Activated CD4-positive, alpha-beta T cell treated with anti-CD3 and anti-CD28 coated beads for 36 hours (primary cell): ENCODE measurements around the gene RANGRF. TPM values are rescaled to one million over a fixed set of nuclear protein-coding genes. Genes with fewer than 3 reads are reported as not detected.

Experiments
- ATAC-seq: fragments of 200-7000 bp; cut with Tn5 transposase; one replicate; pipeline ENCODE4 v1.10.0; 2021; ENCODE audit warnings: mild to moderate bottlenecking, moderate library complexity
- CTCF ChIA-PET: fragments of 350-600 bp; sonication (Branson Sonifier 250); formaldehyde crosslinking; loops from one replicate; lab custom pipeline; 2021; ENCODE audit warnings: antibody characterized with exemption; lab: Charles Lee
- POLR2A ChIA-PET: fragments of 350-600 bp; sonication (Branson Sonifier 250); formaldehyde crosslinking; loops from one replicate; lab custom pipeline; 2021; ENCODE audit warnings: antibody characterized with exemption, inconsistent platforms; lab: Charles Lee
- DNase-seq: peaks from one replicate; pipeline ENCODE4 v3.0.0-alpha.2; 2020
- H3K27ac Mint-ChIP-seq: one replicate; pipeline ENCODE4 v1.8.0; 2021; ENCODE audit warnings: mixed read lengths
- H3K27me3 Mint-ChIP-seq: one replicate; pipeline ENCODE4 v1.8.0; 2021; ENCODE audit warnings: mixed read lengths
- H3K36me3 Mint-ChIP-seq: one replicate; pipeline ENCODE4 v1.8.0; 2021; ENCODE audit warnings: low read depth, mixed read lengths
- H3K4me1 Mint-ChIP-seq: one replicate; pipeline ENCODE4 v1.8.0; 2021; ENCODE audit warnings: mixed read lengths
- H3K4me3 Mint-ChIP-seq: one replicate; pipeline ENCODE4 v1.8.0; 2021; ENCODE audit warnings: mild to moderate bottlenecking, moderate library complexity, mixed read lengths
- H3K9me3 Mint-ChIP-seq: one replicate; pipeline ENCODE4 v1.8.0; 2021; ENCODE audit warnings: low read depth, mixed read lengths
- intact Hi-C, 2 experiments: fragments of 100-400 bp; cut with DNase I in 1 of 2; cut with micrococcal nuclease in 1 of 2; formaldehyde crosslinking; loops; one replicate each; pipeline versions ENCODE4 v1.14.2 to v1.15.1; 2022 to 2024; cut with DNase I, micrococcal nuclease
- total RNA-seq, 2 experiments: library from RNA; stranded (reverse); gene quantifications; one replicate each; pipeline ENCODE4 v1.2.3, GENCODE V29; 2021

The RANGRF gene
- total RNA-seq, 2 experiments from 2014 or later = 37.9 to 40.1 TPM

DNA sequence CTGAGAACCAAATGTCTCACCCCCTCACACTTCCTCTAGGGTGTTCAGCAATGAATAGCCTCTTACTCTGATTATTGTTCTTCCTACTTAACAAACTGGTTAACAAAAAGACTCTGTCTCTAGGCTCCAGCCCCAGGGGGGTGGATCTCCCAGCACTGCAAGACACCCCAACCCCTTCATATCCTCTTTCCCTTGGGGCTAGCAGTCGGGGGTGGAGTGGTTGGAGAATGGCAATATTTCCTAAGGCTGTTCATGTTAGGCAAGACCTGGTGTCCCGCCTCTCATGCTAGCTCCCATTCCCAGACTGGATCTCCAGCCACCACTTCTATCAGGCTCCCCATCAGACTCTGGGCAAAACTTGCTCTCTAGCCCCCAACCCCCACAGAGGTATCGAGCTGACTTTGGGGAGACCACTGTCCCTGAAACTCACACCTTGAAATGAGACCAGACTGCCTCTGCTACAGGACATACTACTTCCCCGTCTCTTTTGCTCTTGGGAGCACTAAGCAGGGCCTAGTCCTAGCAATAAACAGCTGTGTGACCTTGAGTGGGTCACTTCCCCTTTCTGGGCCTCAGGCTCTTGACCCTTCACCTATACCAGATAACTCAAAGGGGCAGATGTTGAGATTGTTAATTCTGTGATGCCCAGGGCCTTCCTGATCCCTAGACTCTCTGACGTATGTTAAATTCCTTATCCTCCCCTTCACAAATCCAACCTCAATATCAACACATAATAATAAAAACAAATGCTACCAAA lies 4.3 kb downstream of the RANGRF start:
- no peak for DNase-seq
- CTCF ChIA-PET = interaction anchor here (0.5 to 1.0 kb wide), 3 partner anchors 17 to 232 kb away, joined by 3 to 4 read pairs (median 3); no protein-coding TSS in a partner anchor

DNA sequence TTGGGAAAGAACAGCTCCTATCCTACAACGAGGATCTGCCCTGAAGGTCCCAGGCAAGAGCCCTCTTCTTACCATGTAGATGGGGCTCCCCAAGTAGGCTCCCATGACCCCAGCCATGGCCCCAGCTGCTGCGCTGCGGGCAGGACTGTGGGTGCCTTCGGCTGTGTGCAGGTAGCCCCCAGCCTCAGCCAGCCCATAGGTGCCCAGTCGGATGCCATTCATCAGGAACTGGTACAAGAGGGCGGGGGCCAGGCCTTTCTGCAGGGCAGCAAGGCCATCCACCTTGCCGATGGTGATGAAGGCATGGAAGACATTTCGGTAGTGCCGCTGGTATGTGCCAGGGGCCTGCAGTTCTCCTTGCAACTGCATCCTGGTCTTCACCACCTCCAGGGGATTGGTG lies 5.9 kb downstream of the RANGRF start:
- Mint-ChIP-seq H3K4me1 (peaks cover 22% of the 10 kb centered on the region), H3K4me3 (peak overlapping the region; percentile 76), H3K9me3 (no peaks in the 10 kb centered on the region), H3K27me3 (no peaks in the 10 kb centered on the region), H3K36me3 (peaks cover 8% of the 10 kb centered on the region), H3K27ac (peak overlapping the region; percentile 90)
- DNase-seq = no peak
- ChIA-PET CTCF (interaction anchor here (0.6 to 1.9 kb wide), 6 partner anchors 9 to 215 kb away, joined by 3 to 8 read pairs (median 4); no protein-coding TSS in a partner anchor), POLR2A (no interaction called here)
- ATAC-seq = no peak
- intact Hi-C loops = loop anchor here (2.0 to 10.0 kb wide), 2 partner anchors 80 to 142 kb away; partner anchors contain the start of gene KRABD2 (in 1 of the 2)

More for the DNA sequence above, 4.3 kb downstream of the RANGRF start:
- Mint-ChIP-seq H3K27me3 (no peaks in the 10 kb centered on the region), H3K36me3 (peaks cover 10% of the 10 kb centered on the region), H3K4me3 (no peak overlapping the region), H3K27ac (no peak overlapping the region), H3K4me1 (peaks cover 27% of the 10 kb centered on the region), H3K9me3 (no peaks in the 10 kb centered on the region)
- POLR2A ChIA-PET = interaction anchor here (0.6 kb wide), 1 partner anchor 79 kb away, joined by 3 read pairs; no protein-coding TSS in a partner anchor
- intact Hi-C loops = loop anchor here in 1 of 2 experiments (10.0 kb wide), 1 partner anchor 82 kb away; the partner anchor contains the start of gene KRABD2
- no peak for ATAC-seq

- H3K4me3 Mint-ChIP-seq = peak overlapping the region; percentile 76
- DNase-seq = no peak
- intact Hi-C loops = loop anchor here (1.0 to 10.0 kb wide), 6 partner anchors 46 to 142 kb away; partner anchors contain the start of genes KRABD2 (in 1 of the 2) and PFAS (in 1 of the 2)
- no peak for ATAC-seq
- peak overlapping the region; percentile 90 for H3K27ac Mint-ChIP-seq
- peaks cover 17% of the 10 kb centered on the region for H3K4me1 Mint-ChIP-seq
- peaks cover 6% of the 10 kb centered on the region for H3K36me3 Mint-ChIP-seq
- no peaks in the 10 kb centered on the region for H3K27me3 Mint-ChIP-seq
- ChIA-PET POLR2A (interaction anchor here (0.6 to 1.5 kb wide), 9 partner anchors 10 to 1078 kb away, joined by 3 to 22 read pairs (median 5); partner anchors contain the start of genes CTC1 and PFAS), CTCF (interaction anchor here (0.6 to 2.3 kb wide), 21 partner anchors 8 to 235 kb away, joined by 3 to 12 read pairs (median 4); partner anchors contain the start of gene ALOXE3)
- H3K9me3 Mint-ChIP-seq = no peaks in the 10 kb centered on the region
Measured at GRCh38 chr17:8294814-8295316, 6.4 kb downstream of the RANGRF start.

GRCh38 chr17:8300226-8300625 lies 11.8 kb downstream of the RANGRF start:
- ATAC-seq (no peak), DNase-seq (no peak)
- Mint-ChIP-seq H3K36me3 (no peaks in the 10 kb centered on the region), H3K4me3 (peak overlapping the region; percentile 16), H3K27ac (peak overlapping the region; percentile 6), H3K9me3 (no peaks in the 10 kb centered on the region), H3K27me3 (no peaks in the 10 kb centered on the region), H3K4me1 (peaks cover 8% of the 10 kb centered on the region)
- ChIA-PET POLR2A (no interaction called here), CTCF (interaction anchor here (0.6 to 3.3 kb wide), 27 partner anchors 11 to 685 kb away, joined by 3 to 15 read pairs (median 4); partner anchors contain the start of genes ALOX12B, ALOXE3, AURKB and RANGRF)
- intact Hi-C loops = loop anchor here (1.0 to 5.0 kb wide), 7 partner anchors 80 to 240 kb away; no protein-coding TSS in a partner anchor

GRCh38 chr17:8300627-8301242 lies 12.3 kb downstream of the RANGRF start:
- Mint-ChIP-seq H3K27me3 (no peaks in the 10 kb centered on the region), H3K9me3 (no peaks in the 10 kb centered on the region), H3K4me3 (peak overlapping the region; percentile 16), H3K4me1 (peaks cover 8% of the 10 kb centered on the region), H3K36me3 (no peaks in the 10 kb centered on the region), H3K27ac (peak overlapping the region; percentile 6)
- POLR2A ChIA-PET = no interaction called here
- CTCF ChIA-PET = interaction anchor here (0.6 to 3.3 kb wide), 40 partner anchors 12 to 817 kb away, joined by 3 to 15 read pairs (median 4); partner anchors contain the start of genes ALOX12B, ALOXE3, AURKB and PFAS
- intact Hi-C loops = loop anchor here (1.0 to 5.0 kb wide), 7 partner anchors 80 to 240 kb away; no protein-coding TSS in a partner anchor
- ATAC-seq (peak; percentile 97), DNase-seq (peak; percentile 76)

DNA sequence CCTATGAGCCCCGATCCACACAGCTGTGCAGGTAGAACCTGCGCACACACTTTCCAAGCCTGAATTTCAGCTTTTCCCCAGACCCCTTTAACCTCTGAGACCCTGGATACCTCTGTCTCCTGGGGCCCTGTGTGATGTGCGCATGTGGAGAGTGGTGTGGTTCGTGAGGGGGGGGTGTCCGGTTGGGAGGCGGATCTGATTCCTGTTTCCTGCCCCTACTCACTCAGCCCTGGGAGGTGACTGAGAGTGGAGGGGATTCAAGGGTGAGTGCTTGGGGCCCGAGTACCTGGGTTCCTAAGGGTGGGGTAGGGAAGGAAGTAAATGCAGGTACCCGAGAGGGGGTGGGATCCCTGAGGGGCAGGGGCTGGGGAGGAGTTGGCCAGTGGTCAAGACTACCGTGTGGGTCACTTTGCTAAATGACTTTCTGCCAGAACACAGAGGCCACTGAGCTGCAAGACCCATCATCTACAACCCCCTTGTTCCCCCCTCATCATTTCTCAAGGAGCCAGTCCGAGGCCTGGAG lies 22.2 kb downstream of the RANGRF start:
- H3K4me1 Mint-ChIP-seq = no peaks in the 10 kb centered on the region

DNA sequence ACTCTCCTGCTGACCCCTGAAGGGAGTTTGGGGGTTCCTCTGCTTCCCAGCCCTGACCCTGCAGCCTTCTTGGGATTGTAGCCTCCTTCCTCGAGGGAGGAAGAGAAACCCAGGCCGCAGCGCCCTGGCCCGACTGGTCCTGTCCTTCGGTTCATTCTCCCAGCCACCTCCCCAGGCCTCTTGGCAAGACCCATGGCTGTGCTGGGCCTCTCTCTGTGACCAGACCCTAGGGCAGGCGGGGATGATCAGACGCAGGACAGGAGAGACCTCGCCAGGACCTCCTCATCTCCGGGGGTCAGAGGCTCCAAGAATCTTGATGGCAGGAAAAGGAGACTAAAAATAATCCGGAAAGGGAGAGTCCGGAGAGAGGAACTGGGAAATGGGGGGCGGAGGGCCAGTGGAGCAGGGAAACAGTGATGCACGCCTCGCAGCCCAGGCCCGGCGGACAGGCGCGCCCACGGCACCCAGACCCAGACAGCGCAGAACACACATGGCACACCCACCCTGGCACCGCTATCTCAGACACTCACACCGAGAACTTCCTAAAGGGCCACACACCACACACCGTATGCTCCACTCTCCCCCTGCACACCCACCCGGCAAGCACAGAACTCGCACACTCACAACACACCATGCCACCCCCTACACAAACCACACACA lies 22.8 kb downstream of the RANGRF start:
- Mint-ChIP-seq H3K36me3 (no peaks in the 10 kb centered on the region), H3K9me3 (no peaks in the 10 kb centered on the region), H3K27me3 (peaks cover 11% of the 10 kb centered on the region), H3K4me1 (no peaks in the 10 kb centered on the region), H3K27ac (no peak overlapping the region), H3K4me3 (no peak overlapping the region)
- ChIA-PET CTCF (no interaction called here), POLR2A (no interaction called here)
- intact Hi-C loops = no loop called here
- no peak for DNase-seq
- no peak for ATAC-seq

More for the DNA sequence above, 22.2 kb downstream of the RANGRF start:
- H3K27me3 Mint-ChIP-seq = peaks cover 8% of the 10 kb centered on the region
- intact Hi-C loops = no loop called here
- no peaks in the 10 kb centered on the region for H3K9me3 Mint-ChIP-seq
- ATAC-seq (no peak), DNase-seq (no peak)
- POLR2A ChIA-PET = no interaction called here
- H3K36me3 Mint-ChIP-seq = no peaks in the 10 kb centered on the region
- H3K27ac Mint-ChIP-seq = no peak overlapping the region
- no peak overlapping the region for H3K4me3 Mint-ChIP-seq
- CTCF ChIA-PET = no interaction called here

- Mint-ChIP-seq H3K4me1 (no peaks in the 10 kb centered on the region), H3K4me3 (no peak overlapping the region), H3K9me3 (no peaks in the 10 kb centered on the region), H3K27ac (no peak overlapping the region), H3K36me3 (no peaks in the 10 kb centered on the region), H3K27me3 (peaks cover 11% of the 10 kb centered on the region)
- intact Hi-C loops = no loop called here
- CTCF ChIA-PET = no interaction called here
- POLR2A ChIA-PET = no interaction called here
- DNase-seq (no peak), ATAC-seq (no peak)
Measured at GRCh38 chr17:8312251-8312650, 23.8 kb downstream of the RANGRF start.

DNA sequence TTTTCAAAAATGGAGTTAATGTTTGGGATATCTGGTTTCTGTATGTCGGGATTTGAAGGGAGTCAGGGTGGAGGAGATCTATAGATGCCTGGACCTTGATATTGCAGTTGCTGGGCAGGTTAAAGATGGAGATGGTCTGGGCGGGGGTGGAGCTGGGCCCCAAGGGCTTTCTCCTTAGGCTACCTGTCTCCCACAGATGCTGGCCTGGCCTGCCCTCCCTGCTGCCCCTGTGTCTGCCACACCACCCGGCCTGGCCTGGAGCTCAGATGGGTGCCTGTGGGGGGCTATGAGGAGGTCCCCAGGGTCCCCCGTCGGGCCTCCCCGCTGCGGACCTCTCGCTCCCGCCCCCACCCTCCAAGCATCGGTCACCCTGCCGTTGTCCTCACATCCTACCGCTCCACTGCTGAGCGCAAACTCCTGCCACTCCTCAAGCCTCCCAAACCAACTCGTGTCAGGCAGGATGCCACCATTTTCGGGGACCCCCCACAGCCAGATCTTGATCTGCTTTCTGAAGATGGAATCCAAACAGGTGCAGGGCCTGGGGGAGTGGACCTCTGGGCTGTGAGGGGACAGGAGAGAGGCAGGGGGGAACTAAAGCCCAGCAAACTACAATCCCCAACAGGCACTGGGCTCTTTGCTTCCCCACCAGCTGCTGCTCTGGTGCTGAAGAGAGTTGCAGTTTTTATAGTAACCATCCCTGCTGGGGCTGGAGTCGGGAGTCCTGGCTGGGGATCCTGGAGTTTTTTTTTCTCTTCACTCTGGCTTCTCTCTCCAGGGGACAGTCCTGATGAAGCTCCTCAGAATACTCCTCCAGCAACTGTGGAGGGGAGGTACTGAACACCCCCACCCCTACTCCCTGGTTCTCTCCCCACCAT lies 24.5 kb downstream of the RANGRF start:
- Mint-ChIP-seq H3K4me1 (no peaks in the 10 kb centered on the region), H3K4me3 (no peak overlapping the region), H3K27ac (no peak overlapping the region)

More for the DNA sequence above, 24.5 kb downstream of the RANGRF start:
- no peaks in the 10 kb centered on the region for H3K36me3 Mint-ChIP-seq
- intact Hi-C loops = no loop called here
- H3K9me3 Mint-ChIP-seq = no peaks in the 10 kb centered on the region
- ChIA-PET CTCF (interaction anchor here (0.8 kb wide), 1 partner anchor 25 kb away, joined by 3 read pairs; no protein-coding TSS in a partner anchor), POLR2A (no interaction called here)
- no peak for DNase-seq
- ATAC-seq = no peak
- H3K27me3 Mint-ChIP-seq = peaks cover 11% of the 10 kb centered on the region
